GM23338 (cell line): ENCODE data around the gene ANXA3. TPM values are rescaled to one million over a fixed set of nuclear protein-coding genes. Genes with fewer than 3 reads are reported as not detected.

Experiments used
- ATAC-seq: fragments of 200-7000 bp; cut with Tn5 transposase; 3 replicates; pipeline ENCODE4 v1.9.1; 2020
- DNase-seq: peaks from one replicate; pipeline ENCODE4 v3.0.0-alpha.2; 2015; ENCODE audit warnings: low spot score
- H2AFZ ChIP-seq: fragments of 200-600 bp; sonication (generic); 2 replicates; pipeline ENCODE4 v1.8.0; 2016; ENCODE audit warnings: antibody characterized with exemption, mild to moderate bottlenecking, moderate library complexity
- H3F3A ChIP-seq: fragments of 200-600 bp; sonication (generic); replicated peaks from 2 replicates; pipeline ENCODE4 v1.8.0; 2017; ENCODE audit warnings: antibody characterized with exemption, mixed run types, low read depth
- H3K27ac ChIP-seq: fragments of 200-600 bp; sonication (generic); 2 replicates; pipeline ENCODE4 v1.6.1; 2016; ENCODE audit warnings: low read depth
- H3K27me3 ChIP-seq: fragments of 200-600 bp; sonication (generic); 2 replicates; pipeline ENCODE4 v1.8.0; 2016; ENCODE audit warnings: mild to moderate bottlenecking, mixed run types, moderate library complexity; ENCODE audit not compliant: insufficient read depth
- H3K36me3 ChIP-seq: fragments of 200-600 bp; sonication (generic); 2 replicates; pipeline ENCODE4 v1.8.0; 2016; ENCODE audit warnings: mild to moderate bottlenecking; ENCODE audit not compliant: insufficient read depth
- H3K4me1 ChIP-seq: fragments of 200-600 bp; sonication (generic); 2 replicates; pipeline ENCODE4 v1.8.0; 2016; ENCODE audit warnings: mild to moderate bottlenecking, moderate library complexity; ENCODE audit not compliant: insufficient read depth
- H3K4me2 ChIP-seq: fragments of 200-600 bp; sonication (generic); 2 replicates; pipeline ENCODE4 v1.7.1; 2017; ENCODE audit warnings: mixed run types
- H3K4me3 ChIP-seq: fragments of 200-600 bp; sonication (generic); 2 replicates; pipeline ENCODE4 v1.6.1; 2016; ENCODE audit warnings: mixed run types
- H3K79me2 ChIP-seq: fragments of 200-600 bp; sonication (generic); replicated peaks from 2 replicates; pipeline ENCODE4 v1.8.0; 2017; ENCODE audit warnings: mild to moderate bottlenecking; ENCODE audit not compliant: insufficient read depth
- H3K9me2 ChIP-seq: fragments of 200-600 bp; sonication (generic); 2 replicates; pipeline ENCODE4 v1.8.0; 2017; ENCODE audit not compliant: insufficient read depth
- H4K20me1 ChIP-seq: fragments of 200-600 bp; sonication (generic); replicated peaks from 2 replicates; pipeline ENCODE4 v1.8.0; 2017; ENCODE audit warnings: mild to moderate bottlenecking; ENCODE audit not compliant: insufficient read depth
- H3K27ac Mint-ChIP-seq: 2 replicates; pipeline ENCODE4 v1.8.0; 2020; ENCODE audit warnings: inconsistent platforms, mild to moderate bottlenecking, moderate library complexity, mixed read lengths
- H3K27me3 Mint-ChIP-seq: 3 replicates; pipeline ENCODE4 v1.8.0; 2022; ENCODE audit warnings: low read depth, mild to moderate bottlenecking, moderate library complexity, mixed read lengths, inconsistent platforms; ENCODE audit not compliant: insufficient read depth, poor library complexity
- H3K36me3 Mint-ChIP-seq: 3 replicates; pipeline ENCODE4 v1.8.0; 2021; ENCODE audit warnings: low read depth, mild to moderate bottlenecking, inconsistent platforms, moderate library complexity, mixed read lengths
- H3K4me1 Mint-ChIP-seq: 3 replicates; pipeline ENCODE4 v1.8.0; 2020; ENCODE audit warnings: mild to moderate bottlenecking, inconsistent platforms, mixed read lengths
- H3K4me3 Mint-ChIP-seq: 3 replicates; pipeline ENCODE4 v1.8.0; 2021; ENCODE audit warnings: moderate library complexity, mild to moderate bottlenecking, inconsistent platforms, mixed read lengths
- H3K9me3 Mint-ChIP-seq: 3 replicates; pipeline ENCODE4 v1.8.0; 2020; ENCODE audit warnings: moderate library complexity, mild to moderate bottlenecking, inconsistent platforms, mixed read lengths
- CREB1 ChIP-seq: fragments of 250-450 bp; sonication (Bioruptor Pico); IDR thresholded peaks from 2 replicates; pipeline ENCODE4 v1.5.0; 2020; ENCODE audit warnings: low read depth, mild to moderate bottlenecking, moderate library complexity
- CTCF ChIP-seq, 2 experiments: fragments of 200-600 bp in 1 of 2; sonication (generic) in 1 of 2; conservative IDR thresholded peaks; 2 replicates each; pipeline versions ENCODE4 v1.5.1 to v1.6.1; 2016 to 2017; ENCODE audit warnings: antibody characterized with exemption in 2 of 2, low read depth in 2 of 2, mild to moderate bottlenecking in 2 of 2, moderate library complexity in 1 of 2
- ETS1 ChIP-seq: IDR thresholded peaks from 2 replicates; pipeline ENCODE4 v1.6.1; 2016; ENCODE audit warnings: antibody characterized with exemption
- EZH2phosphoT487 ChIP-seq: fragments of 200-600 bp; sonication (generic); IDR thresholded peaks from one replicate; pipeline ENCODE4 v1.8.1; 2018; ENCODE audit warnings: antibody characterized with exemption; ENCODE audit not compliant: unreplicated experiment
- POLR2AphosphoS5 ChIP-seq: IDR thresholded peaks from 2 replicates; pipeline ENCODE4 v1.6.1; 2016; ENCODE audit warnings: antibody characterized with exemption, low read depth
- REST ChIP-seq: IDR thresholded peaks from one replicate; pipeline ENCODE4 v1.6.1; 2018; ENCODE audit warnings: antibody characterized with exemption; ENCODE audit not compliant: unreplicated experiment
- ZNF462 ChIP-seq: fragments of 250-450 bp; sonication (Bioruptor Pico); IDR thresholded peaks from 2 replicates; pipeline ENCODE4 v1.5.0; 2020; ENCODE audit warnings: mild to moderate bottlenecking, moderate library complexity
- polyA plus RNA-seq: library from polyadenylated mRNA; unstranded; fragments of >200 nt; fragmentation: Nextera tagmentation; extraction: Ambion mirVana; gene quantifications from 2 replicates; pipeline ENCODE4 v1.2.1, GENCODE V29; 2016
- total RNA-seq: library from RNA; depleted of rRNA; stranded (reverse); fragments of >200 nt; shearing (Covaris generic); gene quantifications from 2 replicates; pipeline ENCODE4 v1.2.3, GENCODE V29; 2014

Gene ANXA3
- total and polyA plus RNA-seq, 2 experiments from 2014 or later = 20.3 to 31.5 TPM

- TF ChIP-seq REST (no peak), EZH2phosphoT487 (no peak), CREB1 (CRISPR knock-in tag) (no peak), ZNF462 (CRISPR knock-in tag) (no peak), POLR2AphosphoS5 (no peak)
Observed at GRCh38 chr4:78584863-78585547, 33.4 kb downstream of the ANXA3 start (continued).

- no peaks in the 10 kb centered on the region for H3K9me2 ChIP-seq
- Mint-ChIP-seq H3K27me3 (peaks cover 3% of the 10 kb centered on the region), H3K36me3 (peaks cover 5% of the 10 kb centered on the region), H3K27ac (no peak overlapping the region), H3K4me3 (no peak overlapping the region), H3K4me1 (peaks cover 6% of the 10 kb centered on the region), H3K9me3 (no peaks in the 10 kb centered on the region)
- no peaks in the 10 kb centered on the region for H3F3A ChIP-seq
- no peaks in the 10 kb centered on the region for H3K4me1 ChIP-seq
- H3K27me3 ChIP-seq = no peaks in the 10 kb centered on the region
- H3K4me2 ChIP-seq = no peak overlapping the region
- H3K36me3 ChIP-seq = no peaks in the 10 kb centered on the region; the same call in 1 of the 2 replicates
- no peak overlapping the region for H2AFZ ChIP-seq
- no peak overlapping the region for H3K4me3 ChIP-seq
- no peak for ATAC-seq
- no peak overlapping the region for H3K27ac ChIP-seq
- DNase-seq = no peak
- no peaks in the 10 kb centered on the region for H4K20me1 ChIP-seq
- no peaks in the 10 kb centered on the region for H3K79me2 ChIP-seq
- TF ChIP-seq ETS1 = no peak
- TF ChIP-seq REST = no peak
- TF ChIP-seq CTCF (conservative IDR thresholded peaks at IDR 0.05; ENCODE audit: low read depth in 2 of 2) = no peak
- TF ChIP-seq EZH2phosphoT487 = no peak
Observed at GRCh38 chr4:78585633-78586032, 34.1 kb downstream of the ANXA3 start.
